GM03348 (cell line): Measurements from ENCODE around the gene LRRN2.

Experiments used
- DNase-seq: peaks from one replicate; pipeline ENCODE4 v3.0.0; 2012; ENCODE audit warnings: low spot score

The LRRN2 gene

GRCh38 chr1:204712708-204713430 is 27.3 kb upstream of the LRRN2 start:
- no peak for DNase-seq

DNA sequence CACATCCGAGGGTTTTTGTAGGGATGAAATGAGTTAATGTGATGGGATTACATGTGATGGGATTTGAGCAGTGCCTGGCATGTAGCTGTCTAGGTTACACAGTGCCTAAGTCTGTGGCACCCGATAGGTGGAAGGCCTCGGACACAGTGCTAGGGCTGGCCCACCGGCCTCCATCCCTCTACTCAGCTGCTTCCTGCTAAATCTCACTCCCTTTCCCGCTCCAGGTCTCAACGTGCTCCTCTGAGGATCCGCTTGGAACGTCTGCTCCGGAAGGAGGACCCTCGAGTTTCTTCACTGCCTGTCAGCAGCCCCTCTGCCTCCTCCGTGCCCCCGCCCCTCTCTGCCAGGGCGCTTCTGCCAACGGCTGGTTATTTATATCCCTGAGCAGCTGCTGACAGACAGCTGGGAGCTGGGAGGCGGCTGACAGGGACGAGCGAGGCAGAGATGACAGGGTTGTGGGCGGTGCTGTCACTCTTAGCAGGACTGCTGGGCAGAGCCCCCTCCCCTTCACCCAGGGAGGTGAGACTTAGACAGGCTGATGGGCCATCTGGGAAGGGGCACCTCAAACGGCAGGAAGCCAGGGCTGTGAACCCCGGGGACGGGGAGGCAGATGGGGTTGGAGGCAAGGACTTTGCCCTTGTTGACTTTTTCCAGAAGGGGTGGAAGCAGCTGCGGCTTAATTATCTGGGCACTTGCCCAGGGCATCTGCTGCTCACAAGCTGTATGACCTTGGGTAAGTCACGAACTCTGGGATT is 26.6 kb upstream of the LRRN2 start:
- no peak for DNase-seq

DNA sequence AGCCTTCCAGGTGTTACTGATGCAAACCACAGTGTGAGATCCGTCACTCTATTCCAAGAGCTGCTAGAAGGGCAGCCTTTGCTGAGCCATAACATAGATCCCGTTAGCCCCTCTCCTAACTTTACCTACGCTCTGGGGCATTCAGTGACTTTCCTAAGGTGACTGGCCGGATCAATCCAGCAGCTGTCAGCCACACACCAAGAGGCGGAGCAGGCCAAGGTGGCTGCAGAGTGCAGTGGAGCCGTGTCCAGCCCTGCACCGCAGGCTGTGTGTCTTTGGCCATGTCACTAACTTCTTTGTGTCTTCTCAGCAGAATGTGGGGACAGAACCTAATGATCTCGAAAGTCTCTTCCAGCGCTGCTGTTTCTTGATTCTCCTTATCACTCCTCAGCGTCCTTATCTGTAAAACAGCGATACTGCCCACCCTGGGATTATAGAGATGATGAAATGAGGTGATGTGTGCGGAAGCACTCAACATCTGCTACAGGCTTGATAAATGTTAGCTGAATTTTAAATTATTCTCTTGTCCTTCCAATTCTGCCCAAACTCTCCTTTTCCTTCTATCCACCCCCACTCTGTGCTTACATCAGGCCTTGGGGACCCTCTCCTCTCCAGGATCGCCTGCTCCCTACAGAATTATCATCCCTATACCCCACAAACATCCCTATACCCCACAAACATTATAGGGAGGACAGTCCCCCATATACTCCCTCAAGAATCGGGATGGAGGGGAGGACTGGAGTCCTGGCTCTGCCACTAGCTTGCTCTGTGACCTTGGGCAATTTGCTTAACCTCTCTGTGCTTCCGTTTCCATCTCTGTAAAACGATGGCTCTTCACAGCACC is 25.8 kb upstream of the LRRN2 start:
- no peak for DNase-seq

DNA sequence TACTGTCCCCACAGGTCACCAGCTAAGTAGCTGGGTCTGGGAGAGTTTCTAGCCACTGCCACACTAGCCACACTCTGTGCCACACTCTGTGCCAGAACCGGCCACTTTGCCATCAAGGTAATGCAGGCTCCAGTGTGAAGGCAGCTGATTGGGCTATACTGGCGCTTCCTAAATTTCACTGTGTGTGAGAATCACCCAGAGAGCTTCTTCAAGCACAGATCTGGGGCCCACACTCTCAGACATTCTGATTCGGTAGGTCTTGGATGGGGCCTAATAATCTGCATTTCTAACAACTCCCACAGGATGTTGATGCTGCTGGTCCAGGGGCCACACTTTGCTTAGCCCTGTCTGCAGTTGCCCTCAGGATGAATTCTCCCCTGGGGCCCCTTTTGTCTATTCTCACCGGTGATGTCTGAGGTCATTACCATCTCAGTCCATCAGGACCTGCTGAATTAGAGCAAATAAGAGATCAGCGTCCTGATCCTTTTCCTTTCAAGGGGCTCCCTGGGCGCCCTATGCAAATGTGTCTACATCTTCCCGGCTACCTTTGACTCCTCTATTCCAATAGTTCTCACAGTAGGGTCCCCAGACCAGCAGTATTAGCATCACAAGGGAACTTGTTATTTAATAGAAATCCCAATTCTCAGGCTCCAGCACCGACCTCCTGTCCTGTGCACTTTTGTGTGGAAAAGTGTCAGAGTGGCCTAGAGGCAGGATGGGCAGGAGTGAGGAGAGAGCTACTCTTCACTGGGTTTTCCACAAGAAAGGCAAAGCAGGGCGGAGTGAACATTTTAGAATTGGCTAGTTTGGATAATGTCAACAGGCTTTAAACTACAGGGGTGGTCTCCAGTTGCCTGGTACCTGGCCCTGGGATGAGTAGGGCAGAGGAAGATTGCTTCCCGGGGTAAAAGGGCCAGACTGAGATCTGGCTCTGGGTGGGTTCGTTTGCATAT is 24.7 kb upstream of the LRRN2 start:
- no peak for DNase-seq

DNA sequence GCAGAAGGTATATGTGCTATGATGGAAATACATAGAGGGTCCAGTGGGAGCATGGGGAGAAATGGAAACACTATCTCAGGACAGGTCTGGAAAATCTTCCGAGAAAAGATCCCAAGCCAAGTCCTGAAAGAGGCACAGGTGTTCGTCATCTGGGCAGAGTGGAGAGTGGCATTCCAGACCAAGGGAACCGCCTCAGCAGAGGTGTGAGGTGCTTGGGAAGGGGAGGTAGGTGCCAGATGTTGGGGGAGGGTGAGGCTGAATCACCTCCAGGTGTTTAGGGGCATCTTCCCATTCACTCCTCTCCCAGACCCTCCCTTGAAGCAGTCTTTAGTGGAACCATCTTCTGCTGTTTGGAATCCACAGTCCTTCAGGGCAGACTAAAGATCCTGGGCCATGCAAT is 23.5 kb upstream of the LRRN2 start:
- no peak for DNase-seq

- no peak for DNase-seq
Observed at GRCh38 chr1:204706838-204707509, 21.4 kb upstream of the LRRN2 start.

- no peak for DNase-seq
Observed at GRCh38 chr1:204705888-204706837, 20.6 kb upstream of the LRRN2 start.

GRCh38 chr1:204705493-204705811 is 19.9 kb upstream of the LRRN2 start:
- no peak for DNase-seq

- DNase-seq, result no peak
Observed at GRCh38 chr1:204704794-204705492, 19.4 kb upstream of the LRRN2 start.

- no peak for DNase-seq
Observed at GRCh38 chr1:204703826-204704612, 18.5 kb upstream of the LRRN2 start.

DNA sequence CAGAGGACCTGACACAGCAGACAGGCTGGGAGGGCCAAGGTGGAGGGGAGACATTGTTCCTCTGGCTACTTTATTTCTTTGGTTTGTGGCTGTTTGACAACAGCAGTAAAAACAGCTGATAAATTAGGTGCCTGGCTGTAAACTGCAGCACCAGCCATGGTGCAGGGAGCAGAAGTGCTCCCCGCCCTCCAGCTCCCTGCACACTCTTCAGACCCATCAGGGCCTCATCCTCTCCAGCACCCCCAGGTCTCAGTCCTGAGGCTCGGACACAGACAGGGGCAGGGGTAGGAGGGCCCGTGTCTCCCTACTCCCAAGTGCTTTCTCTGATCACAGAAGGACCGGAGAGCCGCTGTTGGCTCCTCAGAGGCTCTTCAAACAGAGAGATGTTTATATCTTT is 17.7 kb upstream of the LRRN2 start:
- DNase-seq, result no peak

DNA sequence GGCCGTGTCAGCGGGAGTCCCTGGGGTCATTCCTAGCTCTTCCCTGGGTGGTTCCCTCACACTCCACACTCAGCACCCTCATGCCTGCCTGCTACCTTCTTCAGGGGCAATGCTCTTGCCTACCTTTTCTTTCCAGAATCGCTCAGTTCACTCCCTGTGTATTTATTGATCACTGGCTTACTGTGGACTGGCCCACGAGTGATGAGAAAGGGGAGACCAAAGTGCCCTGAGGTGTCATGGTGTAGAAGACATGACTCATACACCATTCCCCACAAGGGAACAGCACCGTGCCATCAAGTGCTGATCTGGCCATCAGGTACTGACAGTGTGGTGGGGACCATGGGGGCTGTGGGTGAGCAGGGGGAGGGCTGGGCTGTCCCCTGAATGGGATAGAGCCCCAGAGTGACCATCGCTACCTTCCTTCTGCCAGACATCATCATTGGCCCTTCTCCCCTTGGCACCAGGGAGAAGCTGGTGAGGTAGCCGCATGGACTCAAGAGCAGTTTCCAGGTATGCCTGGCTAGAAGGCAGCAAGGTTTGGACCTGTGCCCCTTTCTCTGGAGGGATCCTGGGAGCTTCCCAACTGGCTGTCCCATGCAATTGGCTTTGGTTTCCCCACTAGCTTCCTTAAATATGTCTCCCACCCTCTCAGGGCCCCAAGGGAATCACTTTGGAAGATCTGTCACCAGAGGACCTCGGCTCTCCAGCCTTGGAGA is 17.2 kb upstream of the LRRN2 start:
- no peak for DNase-seq

- no peak for DNase-seq
Observed at GRCh38 chr1:204701229-204701628, 15.7 kb upstream of the LRRN2 start.

DNA sequence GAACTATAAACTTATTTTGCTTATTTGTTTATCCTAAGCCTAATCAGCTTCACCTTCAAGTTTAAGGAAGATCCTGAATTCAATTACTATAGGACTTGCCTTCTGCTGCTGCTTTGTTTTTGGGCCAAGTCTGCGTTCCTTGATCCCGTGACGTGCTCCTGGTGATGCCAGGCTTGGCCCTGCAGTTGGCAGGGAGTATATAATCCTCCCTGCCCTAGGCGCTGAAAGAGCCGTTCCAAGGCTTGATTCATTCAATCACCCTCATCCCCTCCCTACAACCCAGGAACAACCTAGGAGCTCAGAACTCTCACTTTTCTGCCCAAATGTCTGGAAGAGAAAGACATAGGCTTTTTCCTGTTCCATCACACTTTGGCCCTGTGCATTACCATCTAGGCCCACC is 12.4 kb upstream of the LRRN2 start:
- no peak for DNase-seq

DNA sequence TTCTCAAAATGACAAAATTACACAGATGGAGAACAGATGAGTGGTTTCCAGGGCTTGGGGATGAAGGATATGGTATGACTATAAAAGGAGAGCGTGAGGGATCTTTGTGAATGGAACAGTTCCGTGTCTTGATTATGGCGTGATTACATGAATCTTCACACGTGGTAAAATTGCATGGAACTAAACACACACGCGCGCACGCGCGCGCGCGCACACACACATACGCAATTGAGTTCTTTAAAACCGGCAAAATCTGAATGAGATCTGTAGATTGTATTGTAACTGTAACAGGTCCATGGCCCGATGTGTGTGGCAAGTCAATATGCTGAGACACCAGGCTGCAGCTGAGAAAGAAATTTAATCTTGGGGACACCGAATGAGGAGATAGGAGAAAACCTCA is 11.1 kb upstream of the LRRN2 start:
- DNase-seq, result no peak

- DNase-seq, result no peak
Observed at GRCh38 chr1:204695692-204696091, 10.2 kb upstream of the LRRN2 start.

DNA sequence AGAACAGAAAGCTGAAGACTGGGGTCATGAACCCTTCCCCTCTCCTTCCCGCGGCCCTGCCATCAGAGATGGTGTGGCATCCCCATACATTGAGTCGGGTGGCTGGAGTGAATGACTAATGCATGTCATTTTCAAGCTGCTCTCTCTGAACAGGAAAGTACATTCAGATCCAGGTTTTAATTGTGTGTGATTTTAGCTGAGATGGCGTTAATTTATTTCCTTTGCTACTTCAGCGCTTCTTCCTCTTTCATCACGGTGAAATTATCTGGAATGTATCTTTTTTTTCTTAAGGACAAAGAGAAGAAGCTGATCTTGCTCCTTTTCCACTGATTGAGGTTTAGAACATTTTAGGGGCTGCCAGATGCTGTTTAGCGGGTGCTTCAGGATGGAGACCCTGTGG is 8.6 kb upstream of the LRRN2 start:
- DNase-seq, result no peak

DNA sequence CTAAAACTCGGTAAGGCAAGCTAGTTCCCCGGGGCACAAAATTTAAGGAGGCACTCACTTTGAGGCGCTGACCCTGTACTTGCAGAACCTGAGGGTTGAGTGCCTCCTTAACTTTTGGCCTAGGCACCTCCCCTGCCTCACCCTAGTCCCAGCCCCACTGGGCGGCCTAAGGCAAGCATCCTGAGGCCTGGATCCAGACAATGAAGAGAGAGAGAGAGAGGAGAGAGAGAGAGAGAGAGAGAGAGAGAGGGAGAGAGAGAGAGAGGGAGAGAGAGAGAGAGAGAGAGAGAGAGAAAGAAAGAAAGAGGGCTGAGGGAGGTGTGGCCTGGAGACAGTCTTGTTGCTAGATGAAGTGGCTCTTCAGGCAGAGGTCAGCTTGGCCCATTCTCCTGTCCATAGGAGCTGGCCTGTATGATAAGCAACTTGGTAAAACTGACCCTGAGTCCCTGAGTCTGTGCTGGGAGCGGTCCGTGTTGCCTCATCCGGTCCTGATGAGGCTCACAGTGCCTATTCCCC is 7.4 kb upstream of the LRRN2 start:
- no peak for DNase-seq
